NCI-H345 (cell line): Measurements from ENCODE around the gene KCTD19.

Source experiments
- DNase-seq: peaks from one replicate; lab custom pipeline; 2025; lab: John Stamatoyannopoulos, UW

KCTD19 gene

GRCh38 chr16:67242138-67242730 is 84.3 kb downstream of the KCTD19 start:
- DNase-seq, result no peak

- DNase-seq, result no peak
Measured at GRCh38 chr16:67241008-67241900, 85.3 kb downstream of the KCTD19 start.

- no peak for DNase-seq
Measured at GRCh38 chr16:67240506-67240905, 86.0 kb downstream of the KCTD19 start.
